Activated naive CD4-positive, alpha-beta T cell treated with anti-CD3 and anti-CD28 coated beads, Interleukin-2, amount 10 ng/mL, durations not matched to agents 5 hours and 36 hours (primary cell): Measurements from ENCODE around the gene GUCY1B1. TPM values are rescaled to one million over a fixed set of nuclear protein-coding genes. Genes with fewer than 3 reads are reported as not detected.

Source experiments
- total RNA-seq, 2 experiments: library from RNA; stranded (reverse); gene quantifications; one replicate each; pipeline ENCODE4 v1.2.3, GENCODE V29; 2021

Gene GUCY1B1
- under 1 TPM; 0.10 to 0.14 TPM for total RNA-seq

DNA sequence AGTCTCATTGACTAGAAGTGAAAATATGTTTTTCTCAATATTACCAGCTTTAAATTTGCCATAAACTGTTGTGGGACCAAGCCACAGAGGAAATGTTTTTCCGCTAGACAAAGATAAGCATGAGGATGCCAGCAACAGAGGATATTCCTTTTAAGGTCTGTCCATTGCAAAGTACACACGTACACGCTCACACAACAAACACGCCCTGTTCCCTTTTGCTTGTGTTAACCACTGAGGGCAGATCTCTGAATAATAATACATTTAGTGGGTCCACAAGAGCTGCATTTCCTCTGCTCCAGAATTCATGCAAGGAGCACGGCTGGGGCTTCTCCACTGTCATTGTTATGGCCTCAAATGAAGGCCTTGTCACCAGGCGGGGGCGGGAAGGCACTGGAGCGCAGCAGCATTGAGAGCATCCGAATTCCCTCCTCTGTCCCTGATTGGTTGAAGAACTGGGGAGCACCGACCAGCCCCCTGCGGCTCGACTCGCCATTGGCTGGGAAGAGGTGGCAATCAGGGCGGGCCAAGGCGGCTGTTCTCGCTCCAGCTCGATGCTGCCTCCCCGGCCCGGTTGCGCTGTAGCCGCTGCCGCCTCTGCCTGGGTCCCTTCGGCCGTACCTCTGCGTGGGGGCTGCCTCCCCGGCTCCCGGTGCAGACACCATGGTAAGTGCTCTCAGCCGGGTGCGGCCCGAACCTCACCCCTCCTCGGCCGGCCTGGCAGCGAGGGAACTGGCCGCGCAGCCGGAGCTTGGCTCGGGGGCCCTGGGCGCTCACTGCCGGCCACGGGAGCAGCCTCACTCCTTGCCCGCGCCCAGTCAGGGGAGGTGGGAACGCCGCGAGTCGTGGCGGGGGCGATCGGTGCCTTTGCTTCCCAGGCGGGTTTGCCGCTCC lies at the start of gene GUCY1B1:
TSS of gene GUCY1B1 (plus strand) at position 541 of the 891 bp plus-strand sequence. CDS start at position 661, 120 bp downstream.

Other genes starting within 250 kb of the GUCY1B1 start
- gene GUCY1A1, start 92.2 kb upstream of the GUCY1B1 start, total RNA-seq = under 1 TPM in 1 of 2 experiments, not detected in 1; 0.18 TPM
- not detected for gene ASIC5, start 107.3 kb downstream of the GUCY1B1 start, total RNA-seq
- not detected for gene TDO2, start 144.7 kb downstream of the GUCY1B1 start, total RNA-seq
- 1 to 10 TPM; 6.1 TPM for gene CTSO, start 194.8 kb downstream of the GUCY1B1 start, total RNA-seq